HepG2 (cell line): ENCODE data around the gene ZNF394. TPM values are rescaled to one million over a fixed set of nuclear protein-coding genes. Genes with fewer than 3 reads are reported as not detected.

Experiments
- ATF3 ChIP-seq: sonication (generic); formaldehyde crosslinking; IDR thresholded peaks from 2 replicates; pipeline ENCODE4 v1.4.0; 2020; ENCODE audit warnings: missing genetic modification reagents
- ATF6 ChIP-seq: sonication (generic); formaldehyde crosslinking; conservative IDR thresholded peaks from 2 replicates; pipeline ENCODE4 v1.4.0; 2020; ENCODE audit warnings: missing genetic modification reagents
- DZIP1 ChIP-seq: sonication (generic); formaldehyde crosslinking; IDR thresholded peaks from 2 replicates; pipeline ENCODE4 v1.5.0; 2020; ENCODE audit warnings: mild to moderate bottlenecking, missing genetic modification reagents
- FOXA3 ChIP-seq: IDR thresholded peaks from 2 replicates; pipeline ENCODE4 v1.6.1; 2016; ENCODE audit warnings: missing genetic modification reagents, missing compliant biosample characterization
- FOXJ3 ChIP-seq: sonication (generic); formaldehyde crosslinking; IDR thresholded peaks from 2 replicates; pipeline ENCODE4 v1.4.0; 2020; ENCODE audit warnings: missing genetic modification reagents, mild to moderate bottlenecking, borderline replicate concordance
- KMT2B ChIP-seq: IDR thresholded peaks from 2 replicates; pipeline ENCODE4 v1.6.1; 2016; ENCODE audit warnings: missing genetic modification reagents, missing compliant biosample characterization
- PCBP2 ChIP-seq: fragments of 200-400 bp; formaldehyde crosslinking; optimal IDR thresholded peaks from 2 replicates; pipeline ENCODE3; 2018; ENCODE audit warnings: low read length, low read depth; ENCODE audit not compliant: poor library complexity, severe bottlenecking
- TBX2 ChIP-seq: sonication (generic); formaldehyde crosslinking; IDR thresholded peaks from 2 replicates; pipeline ENCODE4 v1.5.0; 2020; ENCODE audit warnings: missing genetic modification reagents, mild to moderate bottlenecking, borderline replicate concordance
- ZBTB25 ChIP-seq: IDR thresholded peaks from 2 replicates; pipeline ENCODE4 v1.6.1; 2018; ENCODE audit warnings: missing genetic modification reagents
- ZFX ChIP-seq: sonication (generic); formaldehyde crosslinking; IDR thresholded peaks from 2 replicates; pipeline ENCODE4 v1.4.0; 2020; ENCODE audit warnings: mild to moderate bottlenecking, low read depth, missing genetic modification reagents, moderate library complexity
- ZNF331 ChIP-seq: sonication (generic); formaldehyde crosslinking; IDR thresholded peaks from 2 replicates; pipeline ENCODE4 v1.4.0; 2020; ENCODE audit warnings: missing genetic modification reagents
- ZNF691 ChIP-seq: sonication (generic); formaldehyde crosslinking; IDR thresholded peaks from 2 replicates; pipeline ENCODE4 v1.4.0; 2020; ENCODE audit warnings: missing genetic modification reagents, low read depth, mild to moderate bottlenecking, borderline replicate concordance
- ZNF7 ChIP-seq: IDR thresholded peaks from 2 replicates; pipeline ENCODE4 v1.6.1; 2016; ENCODE audit warnings: missing biosample characterization, missing genetic modification reagents
- ZNF704 ChIP-seq: sonication (generic); formaldehyde crosslinking; IDR thresholded peaks from 2 replicates; pipeline ENCODE4 v1.8.1; 2023; ENCODE audit warnings: mild to moderate bottlenecking, inconsistent platforms, moderate library complexity, missing genetic modification reagents, borderline replicate concordance
- ZSCAN20 ChIP-seq: sonication (generic); formaldehyde crosslinking; IDR thresholded peaks from 2 replicates; pipeline ENCODE4 v1.4.0; 2020; ENCODE audit warnings: missing genetic modification reagents, mild to moderate bottlenecking, borderline replicate concordance
- ZSCAN30 ChIP-seq: sonication (generic); formaldehyde crosslinking; IDR thresholded peaks from 2 replicates; pipeline ENCODE4 v1.5.0; 2020; ENCODE audit warnings: mild to moderate bottlenecking, missing genetic modification reagents
- polyA plus RNA-seq, 8 experiments: library from polyadenylated mRNA; depleted of rRNA in 3 of 8; stranded (reverse) in 7 of 8; unstranded in 1 of 8; fragments of >200 nt; fragmentation: Illumina TruSeq in 4 of 8; extraction: Trizol in 4 of 8; gene quantifications; 2 replicates each; pipeline versions ENCODE4 v1.2.1 to v1.2.3, GENCODE V29; 2011 to 2016; ENCODE audit warnings: low read depth in 4 of 8, missing spikeins in 1 of 8, mixed read lengths in 1 of 8; ENCODE audit not compliant: insufficient read depth in 1 of 8
- total RNA-seq, 5 experiments: library from RNA; depleted of rRNA; stranded (reverse); fragments of >200 nt; fragmentation: Illumina TruSeq; extraction: Trizol; gene quantifications; 2 replicates each; pipeline ENCODE4 v1.2.3, GENCODE V29; 2016; ENCODE audit warnings: low read depth in 1 of 5

Gene ZNF394
- total and polyA plus RNA-seq, 2 of the 13 experiments (the other 11 are each of a cell fraction or from before 2014, with no cell fraction given) = 7.8 to 19.6 TPM

- no peak for TF ChIP-seq ATF6 (CRISPR knock-in tag)
- TF ChIP-seq ZNF704 (CRISPR knock-in tag) = no peak
- TF ChIP-seq PCBP2 = no peak
- peak; percentile 27; the same call in 1 of the 2 replicates for TF ChIP-seq FOXA3 (CRISPR knock-in tag)
- TF ChIP-seq KMT2B (CRISPR knock-in tag) = no peak; the same call in 1 of the 2 replicates
- TF ChIP-seq ZBTB25 = no peak
- TF ChIP-seq ZNF691 (CRISPR knock-in tag) = no peak; the same call in 1 of the 2 replicates
- TF ChIP-seq FOXJ3 (CRISPR knock-in tag) = no peak
- TF ChIP-seq ZSCAN30 = no peak
- TF ChIP-seq ZNF331 (CRISPR knock-in tag) = no peak
- TF ChIP-seq ZFX (CRISPR knock-in tag) = peak; percentile 88
- no peak for TF ChIP-seq ZSCAN20
- TF ChIP-seq TBX2 (CRISPR knock-in tag) = peak; percentile 56
- no peak for TF ChIP-seq DZIP1 (CRISPR knock-in tag)
- TF ChIP-seq ATF3 (CRISPR knock-in tag) = no peak
- no peak for TF ChIP-seq ZNF7 (CRISPR knock-in tag)
Measured at GRCh38 chr7:99504603-99505323, 4.7 kb upstream of the ZNF394 start, which contains the start of gene ZKSCAN5 (continued).
